ENCODE results near the gene KIDINS220. TPM values are rescaled to one million over a fixed set of nuclear protein-coding genes. Genes with fewer than 3 reads are reported as not detected.
A peak's percentile ranks its signal among the peaks of the same experiment; 100 is the strongest.

KIDINS220 gene
- total RNA-seq, 1 experiment from 2014 or later: 29.3 TPM

GRCh38 chr2:8740136-8740535, 97.3 kb downstream of the KIDINS220 start:
- Histone ChIP-seq H3K4ac (ENCODE audit: low read depth, low read length) (no peak overlapping the region), H3K79me2 (ENCODE audit: insufficient read depth, low read length) (no peaks in the 10 kb centered on the region), H2BK20ac (ENCODE audit: low read depth, low read length, poor library complexity, severe bottlenecking) (no peak overlapping the region), H3K9me3 (ENCODE audit: control insufficient read depth, low read depth, low read length) (no peaks in the 10 kb centered on the region), H3K9ac (ENCODE audit: extremely low read depth, insufficient read length, low read length) (no peak overlapping the region), H3K23me2 (ENCODE audit: insufficient read length, low read depth, low read length, poor library complexity, severe bottlenecking) (no peaks in the 10 kb centered on the region), H4K5ac (ENCODE audit: insufficient read length, low read depth, low read length) (peak overlapping the region; percentile 75), H4K8ac (replicated peaks; ENCODE audit: insufficient read length, low read depth, low read length) (no peak overlapping the region), H2BK15ac (ENCODE audit: low read depth, low read length) (no peak overlapping the region), H4K91ac (ENCODE audit: insufficient read length, low read depth, low read length) (no peak overlapping the region), H3K23ac (ENCODE audit: insufficient read length, low read depth, low read length) (no peak overlapping the region), H3K79me1 (ENCODE audit: insufficient read depth, low read depth, low read length, poor library complexity, severe bottlenecking) (no peaks in the 10 kb centered on the region), H3K27me3 (ENCODE audit: insufficient read depth, low read length) (no peaks in the 10 kb centered on the region), H3T11ph (ENCODE audit: low read length) (no peak overlapping the region), H2AK5ac (ENCODE audit: insufficient read length, low read length) (no peak overlapping the region), H3K56ac (ENCODE audit: insufficient read length, low read depth, low read length) (no peak overlapping the region), H3K18ac (ENCODE audit: insufficient read length, low read depth, low read length) (no peak overlapping the region), H2BK120ac (ENCODE audit: low read depth, low read length, poor library complexity, severe bottlenecking) (no peak overlapping the region), H2BK5ac (ENCODE audit: insufficient read length, low read length) (no peak overlapping the region), H3K14ac (ENCODE audit: insufficient read depth, low read length) (no peak overlapping the region), H2BK12ac (ENCODE audit: insufficient read length, low read depth, low read length) (no peak overlapping the region), H2AFZ (ENCODE audit: low read length) (no peak overlapping the region), H3K4me1 (ENCODE audit: insufficient read depth, low read length) (no peaks in the 10 kb centered on the region), H3K27ac (ENCODE audit: insufficient read length, low read depth, low read length) (no peak overlapping the region), H3K4me2 (ENCODE audit: insufficient read depth, insufficient read length, low read length) (no peak overlapping the region), H4K20me1 (ENCODE audit: control insufficient read depth, insufficient read depth, insufficient read length) (no peaks in the 10 kb centered on the region)
- H3K27me3 Mint-ChIP-seq (ENCODE audit: low read depth): no peaks in the 10 kb centered on the region
- H3K4me1 Mint-ChIP-seq: no peaks in the 10 kb centered on the region
- no peaks in the 10 kb centered on the region for H3K9me3 Mint-ChIP-seq
- no CpG with 5 or more reads among the region's 4 CpGs for WGBS (ENCODE audit: extremely low coverage, insufficient read length, low lambda C conversion rate)
- TF ChIP-seq, protein P1, sequence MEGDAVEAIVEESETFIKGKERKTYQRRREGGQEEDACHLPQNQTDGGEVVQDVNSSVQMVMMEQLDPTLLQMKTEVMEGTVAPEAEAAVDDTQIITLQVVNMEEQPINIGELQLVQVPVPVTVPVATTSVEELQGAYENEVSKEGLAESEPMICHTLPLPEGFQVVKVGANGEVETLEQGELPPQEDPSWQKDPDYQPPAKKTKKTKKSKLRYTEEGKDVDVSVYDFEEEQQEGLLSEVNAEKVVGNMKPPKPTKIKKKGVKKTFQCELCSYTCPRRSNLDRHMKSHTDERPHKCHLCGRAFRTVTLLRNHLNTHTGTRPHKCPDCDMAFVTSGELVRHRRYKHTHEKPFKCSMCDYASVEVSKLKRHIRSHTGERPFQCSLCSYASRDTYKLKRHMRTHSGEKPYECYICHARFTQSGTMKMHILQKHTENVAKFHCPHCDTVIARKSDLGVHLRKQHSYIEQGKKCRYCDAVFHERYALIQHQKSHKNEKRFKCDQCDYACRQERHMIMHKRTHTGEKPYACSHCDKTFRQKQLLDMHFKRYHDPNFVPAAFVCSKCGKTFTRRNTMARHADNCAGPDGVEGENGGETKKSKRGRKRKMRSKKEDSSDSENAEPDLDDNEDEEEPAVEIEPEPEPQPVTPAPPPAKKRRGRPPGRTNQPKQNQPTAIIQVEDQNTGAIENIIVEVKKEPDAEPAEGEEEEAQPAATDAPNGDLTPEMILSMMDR (conservative IDR thresholded peaks at IDR 0.05): no peak
- no peaks in the 10 kb centered on the region; a peak in 1 of 7 replicates for H3K36me3 Mint-ChIP-seq (ENCODE audit: insufficient read depth in 1 of 3, low read depth in 3 of 3)
- no peak overlapping the region for H3K4me3 Mint-ChIP-seq
- DNase-seq: no peak
- no peak overlapping the region for H3K27ac Mint-ChIP-seq
